Melanocyte of skin (primary cell): ENCODE measurements around the gene DST. TPM values are rescaled to one million over a fixed set of nuclear protein-coding genes. Genes with fewer than 3 reads are reported as not detected.

ENCODE experiments used
- total RNA-seq, 2 donors: library from RNA; depleted of rRNA; stranded (reverse); fragments of >200 nt; gene quantifications; 2 replicates each; pipeline ENCODE4 v1.2.3, GENCODE V29; 2012

The DST gene
- 100 to 1,000 TPM in 1 of 2 donors, 10 to 100 TPM in 1; 86.9 to 124 TPM for total RNA-seq

GRCh38 chr6:56642366-56643261, at the start of gene DST:
Gene DST, minus strand, starts transcription at chr6:56642889.

